KMS-11 (cell line): ENCODE data around the gene TRAF7.

ENCODE experiments used
- H2AFZ ChIP-seq: fragments of 200-600 bp; sonication (generic); 2 replicates; pipeline ENCODE4 v1.6.1; 2016; ENCODE audit warnings: antibody characterized with exemption, mixed run types, low read depth
- H3K27ac ChIP-seq: fragments of 200-600 bp; sonication (generic); 2 replicates; pipeline ENCODE4 v1.6.1; 2016; ENCODE audit warnings: mild to moderate bottlenecking, mixed run types
- H3K27me3 ChIP-seq: fragments of 200-600 bp; sonication (generic); 2 replicates; pipeline ENCODE4 v1.6.1; 2017; ENCODE audit warnings: mild to moderate bottlenecking, low read depth, mixed run types, moderate library complexity; ENCODE audit not compliant: insufficient read depth
- H3K36me3 ChIP-seq: fragments of 200-600 bp; sonication (generic); 2 replicates; pipeline ENCODE4 v1.6.1; 2017; ENCODE audit warnings: mild to moderate bottlenecking, mixed run types; ENCODE audit not compliant: insufficient read depth
- H3K4me1 ChIP-seq: fragments of 200-600 bp; sonication (generic); 2 replicates; pipeline ENCODE4 v1.6.1; 2016; ENCODE audit warnings: mild to moderate bottlenecking, low read depth, mixed run types; ENCODE audit not compliant: poor library complexity, severe bottlenecking
- H3K4me2 ChIP-seq: fragments of 200-600 bp; sonication (generic); 2 replicates; pipeline ENCODE4 v1.7.0; 2016; ENCODE audit warnings: mild to moderate bottlenecking, mixed run types
- H3K4me3 ChIP-seq: fragments of 200-600 bp; sonication (generic); IDR thresholded peaks from 2 replicates; pipeline ENCODE4 v1.6.1; 2017; ENCODE audit warnings: low read depth, low read length, mixed read lengths; ENCODE audit not compliant: insufficient read depth
- H3K79me2 ChIP-seq: fragments of 200-600 bp; sonication (generic); 2 replicates; pipeline ENCODE4 v1.6.1; 2016; ENCODE audit warnings: low read depth, mixed run types; ENCODE audit not compliant: insufficient read depth
- H3K9ac ChIP-seq: fragments of 200-600 bp; sonication (generic); 2 replicates; pipeline ENCODE4 v1.6.1; 2016; ENCODE audit warnings: mild to moderate bottlenecking, mixed run types
- H4K20me1 ChIP-seq: fragments of 200-600 bp; sonication (generic); 2 replicates; pipeline ENCODE4 v1.6.1; 2016; ENCODE audit warnings: mild to moderate bottlenecking, mixed run types; ENCODE audit not compliant: insufficient read depth
- CTCF ChIP-seq: fragments of 200-600 bp; sonication (generic); conservative IDR thresholded peaks from 2 replicates; pipeline ENCODE4 v1.6.1; 2017; ENCODE audit warnings: low read depth, mild to moderate bottlenecking, antibody characterized with exemption, low read length, moderate library complexity, mixed read lengths

The TRAF7 gene

GRCh38 chr16:2159175-2159838 lies 3.7 kb downstream of the TRAF7 start:
- Histone ChIP-seq H3K27ac (no peak overlapping the region), H2AFZ (no peak overlapping the region), H3K27me3 (no peaks in the 10 kb centered on the region), H3K4me3 (no peak overlapping the region), H3K4me1 (peaks cover 15% of the 10 kb centered on the region), H3K9ac (no peak overlapping the region), H4K20me1 (no peaks in the 10 kb centered on the region), H3K4me2 (no peak overlapping the region), H3K79me2 (peaks cover 80% of the 10 kb centered on the region), H3K36me3 (no peaks in the 10 kb centered on the region)
- no peak for TF ChIP-seq CTCF

GRCh38 chr16:2160915-2161551 lies 5.5 kb downstream of the TRAF7 start:
- H3K9ac ChIP-seq: no peak overlapping the region
- no peaks in the 10 kb centered on the region for H3K27me3 ChIP-seq
- H4K20me1 ChIP-seq: no peaks in the 10 kb centered on the region
- no peak overlapping the region for H3K4me2 ChIP-seq
- H3K79me2 ChIP-seq: peaks cover 69% of the 10 kb centered on the region
- no peak overlapping the region for H2AFZ ChIP-seq
- H3K36me3 ChIP-seq: no peaks in the 10 kb centered on the region
- H3K27ac ChIP-seq: no peak overlapping the region
- peaks cover 15% of the 10 kb centered on the region for H3K4me1 ChIP-seq
- H3K4me3 ChIP-seq: no peak overlapping the region
- TF ChIP-seq CTCF: no peak

GRCh38 chr16:2161911-2162310 lies 6.3 kb downstream of the TRAF7 start:
- Histone ChIP-seq H3K4me1 (peaks cover 12% of the 10 kb centered on the region), H3K9ac (no peak overlapping the region), H3K4me2 (no peak overlapping the region), H3K27ac (no peak overlapping the region), H3K4me3 (no peak overlapping the region), H3K27me3 (no peaks in the 10 kb centered on the region), H3K79me2 (peaks cover 60% of the 10 kb centered on the region), H2AFZ (no peak overlapping the region), H3K36me3 (no peaks in the 10 kb centered on the region), H4K20me1 (no peaks in the 10 kb centered on the region)
- TF ChIP-seq CTCF: no peak

GRCh38 chr16:2162676-2163118 lies 7.1 kb downstream of the TRAF7 start:
- no peaks in the 10 kb centered on the region for H3K27me3 ChIP-seq
- H3K4me1 ChIP-seq: peaks cover 7% of the 10 kb centered on the region
- H3K4me3 ChIP-seq: no peak overlapping the region
- no peak overlapping the region for H3K9ac ChIP-seq
- no peak overlapping the region for H2AFZ ChIP-seq
- H3K27ac ChIP-seq: no peak overlapping the region
- H3K4me2 ChIP-seq: no peak overlapping the region
- peaks cover 53% of the 10 kb centered on the region for H3K79me2 ChIP-seq
- no peak for TF ChIP-seq CTCF
- no peaks in the 10 kb centered on the region for H3K36me3 ChIP-seq
- H4K20me1 ChIP-seq: no peaks in the 10 kb centered on the region
